Body of pancreas (tissue), 4 donors: ENCODE measurements around the gene SLC4A8.

Experiments used
- POLR2A ChIP-seq, 3 donors: fragments of 450-650 bp; IDR thresholded peaks; one replicate each; pipeline ENCODE4 v1.6.1; 2016; ENCODE audit warnings: antibody characterized with exemption in 3 of 3, mild to moderate bottlenecking in 2 of 3
- TF ChIP-seq, protein P1 (sequence below), 7 experiments: fragments of 450-650 bp in 4 of 7; fragments of 200-600 bp in 3 of 7; sonication (generic) in 3 of 7; IDR thresholded peaks; one replicate each; pipeline ENCODE4 v1.5.1; 2016 to 2019; ENCODE audit warnings: antibody characterized with exemption in 7 of 7

DNA sequence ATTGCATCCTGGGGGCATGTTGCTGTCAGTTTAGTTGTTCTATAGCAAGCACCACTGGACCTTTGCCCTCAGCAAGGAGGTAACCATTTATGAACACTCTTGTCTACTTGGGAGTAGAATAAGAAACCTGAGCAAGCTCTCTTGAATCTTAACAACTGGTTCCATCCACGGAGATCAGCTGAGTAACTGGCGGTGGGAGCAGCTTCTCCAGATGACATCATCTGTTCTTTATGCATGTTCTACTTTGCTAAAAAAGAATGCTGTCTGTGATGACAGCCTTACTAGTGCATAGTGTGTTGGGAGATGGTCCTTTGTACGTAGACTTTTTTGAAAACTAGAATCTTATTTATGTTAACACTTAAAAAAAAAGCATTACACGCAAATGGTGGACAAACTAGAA is 17.7 kb downstream of the SLC4A8 start:
- TF ChIP-seq POLR2A (IDR thresholded peaks at IDR 0.05) = no peak
- TF ChIP-seq, protein P1, sequence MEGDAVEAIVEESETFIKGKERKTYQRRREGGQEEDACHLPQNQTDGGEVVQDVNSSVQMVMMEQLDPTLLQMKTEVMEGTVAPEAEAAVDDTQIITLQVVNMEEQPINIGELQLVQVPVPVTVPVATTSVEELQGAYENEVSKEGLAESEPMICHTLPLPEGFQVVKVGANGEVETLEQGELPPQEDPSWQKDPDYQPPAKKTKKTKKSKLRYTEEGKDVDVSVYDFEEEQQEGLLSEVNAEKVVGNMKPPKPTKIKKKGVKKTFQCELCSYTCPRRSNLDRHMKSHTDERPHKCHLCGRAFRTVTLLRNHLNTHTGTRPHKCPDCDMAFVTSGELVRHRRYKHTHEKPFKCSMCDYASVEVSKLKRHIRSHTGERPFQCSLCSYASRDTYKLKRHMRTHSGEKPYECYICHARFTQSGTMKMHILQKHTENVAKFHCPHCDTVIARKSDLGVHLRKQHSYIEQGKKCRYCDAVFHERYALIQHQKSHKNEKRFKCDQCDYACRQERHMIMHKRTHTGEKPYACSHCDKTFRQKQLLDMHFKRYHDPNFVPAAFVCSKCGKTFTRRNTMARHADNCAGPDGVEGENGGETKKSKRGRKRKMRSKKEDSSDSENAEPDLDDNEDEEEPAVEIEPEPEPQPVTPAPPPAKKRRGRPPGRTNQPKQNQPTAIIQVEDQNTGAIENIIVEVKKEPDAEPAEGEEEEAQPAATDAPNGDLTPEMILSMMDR (IDR thresholded peaks at IDR 0.05) = no peak
